Effector memory CD8-positive, alpha-beta T cell (primary cell): ENCODE measurements around the gene USHBP1.

Experiments used
- ATAC-seq: fragments of 150-1000 bp; cut with Tn5 transposase; replicated peaks from 2 replicates; pipeline ENCODE4 v1.10.0; 2021; ENCODE audit warnings: mild to moderate bottlenecking, moderate library complexity
- DNase-seq, 3 experiments: peaks; one replicate each; pipeline ENCODE4 v3.0.0; 2021
- H3K27ac Mint-ChIP-seq, 2 donors: one replicate each; pipeline ENCODE4 v1.8.0; 2022; ENCODE audit warnings: mild to moderate bottlenecking in 2 of 2, mixed read lengths in 2 of 2, moderate library complexity in 2 of 2
- H3K27me3 Mint-ChIP-seq, 2 donors: one replicate each; pipeline ENCODE4 v1.8.0; 2022; ENCODE audit warnings: mixed read lengths in 2 of 2
- H3K36me3 Mint-ChIP-seq: one replicate; pipeline ENCODE4 v1.8.0; 2022; ENCODE audit warnings: mild to moderate bottlenecking, moderate library complexity, mixed read lengths; ENCODE audit not compliant: insufficient read depth
- H3K4me1 Mint-ChIP-seq, 2 donors: one replicate each; pipeline ENCODE4 v1.8.0; 2022; ENCODE audit warnings: low read depth in 2 of 2, mixed read lengths in 2 of 2
- H3K4me3 Mint-ChIP-seq, 2 donors: one replicate each; pipeline ENCODE4 v1.8.0; 2022; ENCODE audit warnings: mild to moderate bottlenecking in 2 of 2, mixed read lengths in 2 of 2, moderate library complexity in 2 of 2
- H3K9me3 Mint-ChIP-seq, 2 donors: one replicate each; pipeline ENCODE4 v1.8.0; 2022; ENCODE audit warnings: mixed read lengths in 2 of 2
- total RNA-seq, 9 experiments: gene quantifications; one replicate each; lab custom pipeline; 2026; lab: John Stamatoyannopoulos, UW

The USHBP1 gene, protein sequence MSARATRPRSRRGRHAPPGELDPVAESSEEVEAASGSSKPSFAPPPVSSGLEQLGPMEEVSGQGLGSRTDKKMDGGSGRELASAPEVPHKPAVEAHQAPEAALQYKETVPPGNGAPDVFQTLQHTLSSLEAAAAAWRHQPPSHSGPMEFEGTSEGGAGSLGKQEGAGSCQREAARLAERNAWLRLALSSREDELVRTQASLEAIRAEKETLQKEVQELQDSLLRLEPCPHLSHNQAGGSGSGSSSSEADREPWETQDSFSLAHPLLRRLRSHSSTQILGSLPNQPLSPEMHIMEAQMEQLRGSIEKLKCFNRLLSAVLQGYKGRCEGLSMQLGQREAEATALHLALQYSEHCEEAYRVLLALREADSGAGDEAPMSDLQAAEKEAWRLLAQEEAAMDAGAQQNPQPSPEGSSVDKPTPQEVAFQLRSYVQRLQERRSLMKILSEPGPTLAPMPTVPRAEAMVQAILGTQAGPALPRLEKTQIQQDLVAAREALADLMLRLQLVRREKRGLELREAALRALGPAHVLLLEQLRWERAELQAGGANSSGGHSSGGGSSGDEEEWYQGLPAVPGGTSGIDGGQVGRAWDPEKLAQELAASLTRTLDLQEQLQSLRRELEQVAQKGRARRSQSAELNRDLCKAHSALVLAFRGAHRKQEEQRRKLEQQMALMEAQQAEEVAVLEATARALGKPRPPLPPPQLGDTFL
- total RNA-seq, result 0 to 0.12 (median 0) reads per million in 9 experiments

DNA sequence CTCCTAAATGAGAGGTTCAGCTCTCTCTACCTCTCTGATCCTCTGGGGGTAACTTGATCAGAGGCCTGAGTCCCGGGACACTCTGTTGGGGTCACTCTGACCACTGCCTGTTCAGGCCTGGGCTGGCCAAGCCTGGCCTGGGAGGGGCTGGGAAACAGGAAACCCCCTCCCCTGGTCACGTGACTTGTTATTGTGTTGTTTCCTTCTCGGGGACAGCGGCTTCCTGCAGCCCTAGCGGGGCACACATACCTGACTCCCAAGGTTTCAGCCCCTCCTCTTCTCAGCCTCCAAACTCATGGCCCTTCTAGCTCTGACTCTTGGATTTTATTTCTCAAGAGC, at the start of gene USHBP1:
USHBP1 (minus strand) TSS at position 105 of the 339 bp plus-strand sequence. CDS start 446 bp downstream, outside the sequence.
- Mint-ChIP-seq H3K9me3 (no peaks in the 10 kb centered on the region), H3K4me3 (peak within 1 kb of the TSS in 1 of 2 donors; percentile 34), H3K27me3 (no peaks in the 10 kb centered on the region), H3K4me1 (peaks cover 17 to 19% of the 10 kb centered on the region in 2 donors), H3K27ac (no peak within 1 kb of the TSS), H3K36me3 (peaks cover 16% of the 10 kb centered on the region)
- no peak for ATAC-seq
- DNase-seq, result no peak

DNA sequence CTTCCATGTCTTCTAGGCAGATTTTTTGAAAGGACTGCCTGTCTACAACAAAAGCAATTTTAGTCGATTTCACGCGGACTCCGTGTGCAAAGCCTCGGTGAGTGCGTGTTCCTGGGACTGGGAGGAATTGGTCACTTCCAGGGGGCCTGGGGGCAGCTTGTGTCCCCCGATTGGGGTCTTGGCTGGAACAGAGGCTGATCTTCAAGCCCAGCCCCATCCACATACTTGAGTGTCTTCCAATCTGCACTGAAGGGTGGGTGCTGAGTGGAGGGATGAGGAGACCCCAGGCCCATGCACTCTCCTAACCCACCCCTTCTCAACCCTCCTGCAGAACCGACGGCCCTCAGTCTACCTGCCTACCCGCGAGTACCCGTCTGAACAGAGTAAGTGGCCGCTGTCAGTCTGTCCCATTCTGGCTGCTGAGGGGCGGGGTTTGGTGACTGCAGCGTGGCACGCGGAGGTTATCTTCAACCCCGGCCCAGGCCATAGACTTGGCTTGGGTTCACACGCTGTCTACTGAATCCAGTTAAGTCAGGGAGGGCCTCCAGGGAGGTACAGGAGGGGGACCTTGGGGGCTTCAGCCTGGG, 49.6 kb upstream of the USHBP1 start:
- H3K27ac Mint-ChIP-seq, result no peak overlapping the region
- no peak for ATAC-seq
- DNase-seq, result no peak
- H3K9me3 Mint-ChIP-seq, result no peaks in the 10 kb centered on the region
- H3K4me3 Mint-ChIP-seq, result no peak overlapping the region
- H3K4me1 Mint-ChIP-seq, result peaks cover 23 to 24% of the 10 kb centered on the region in 2 donors
- H3K27me3 Mint-ChIP-seq, result no peaks in the 10 kb centered on the region
- peaks cover 48% of the 10 kb centered on the region for H3K36me3 Mint-ChIP-seq

DNA sequence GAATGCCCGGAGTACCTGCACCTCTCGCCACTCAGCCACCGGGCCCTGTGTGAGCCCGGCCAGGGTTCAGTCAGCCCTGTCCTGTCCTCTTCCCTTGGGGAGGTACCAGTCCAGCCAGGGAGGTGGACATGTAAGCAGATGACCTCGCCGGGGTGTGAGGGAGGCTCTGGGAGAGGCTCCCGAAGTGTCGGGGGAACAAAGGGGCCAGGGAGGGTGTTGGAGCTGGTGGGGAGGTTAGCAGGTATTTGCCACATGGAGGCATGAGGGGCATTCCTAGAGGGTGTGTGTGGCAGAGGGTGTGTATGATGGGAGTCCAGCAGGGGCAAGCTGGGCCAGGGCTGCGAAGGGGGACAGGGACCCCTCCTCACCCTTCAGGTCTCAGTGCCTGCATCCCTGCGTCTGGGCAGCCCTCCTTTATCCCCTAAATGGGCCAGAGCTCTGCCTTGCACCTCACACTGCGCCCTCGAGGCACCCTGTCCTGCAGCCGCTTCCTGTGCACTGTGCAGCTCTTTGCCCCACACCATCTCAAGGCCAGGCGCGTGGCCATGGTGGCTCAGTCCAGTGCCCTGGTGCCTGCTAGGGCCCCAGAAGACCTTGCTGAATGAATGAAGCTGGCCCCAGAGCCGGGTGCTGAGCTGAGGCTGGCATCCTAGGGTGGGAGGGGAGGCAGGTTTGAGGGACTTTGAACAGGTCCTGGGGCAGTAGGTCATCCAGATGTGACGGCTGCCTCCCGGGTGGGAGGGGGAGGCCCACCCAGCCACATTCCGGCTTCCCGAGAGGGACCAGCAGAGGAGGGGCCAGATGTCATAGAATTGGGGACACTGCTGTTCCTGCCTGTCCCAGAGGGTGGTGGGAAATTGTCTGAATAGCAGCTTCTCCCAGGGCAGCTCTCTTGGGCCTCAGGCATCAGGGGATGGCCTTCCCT, 47.9 kb upstream of the USHBP1 start:
- Mint-ChIP-seq H3K27me3 (no peaks in the 10 kb centered on the region), H3K4me3 (no peak overlapping the region), H3K36me3 (peaks cover 46% of the 10 kb centered on the region), H3K4me1 (peaks cover 31 to 32% of the 10 kb centered on the region in 2 donors), H3K9me3 (no peaks in the 10 kb centered on the region), H3K27ac (peak overlapping the region in 1 of 2 donors; percentile 53)
- ATAC-seq (no peak), DNase-seq (no peak)

DNA sequence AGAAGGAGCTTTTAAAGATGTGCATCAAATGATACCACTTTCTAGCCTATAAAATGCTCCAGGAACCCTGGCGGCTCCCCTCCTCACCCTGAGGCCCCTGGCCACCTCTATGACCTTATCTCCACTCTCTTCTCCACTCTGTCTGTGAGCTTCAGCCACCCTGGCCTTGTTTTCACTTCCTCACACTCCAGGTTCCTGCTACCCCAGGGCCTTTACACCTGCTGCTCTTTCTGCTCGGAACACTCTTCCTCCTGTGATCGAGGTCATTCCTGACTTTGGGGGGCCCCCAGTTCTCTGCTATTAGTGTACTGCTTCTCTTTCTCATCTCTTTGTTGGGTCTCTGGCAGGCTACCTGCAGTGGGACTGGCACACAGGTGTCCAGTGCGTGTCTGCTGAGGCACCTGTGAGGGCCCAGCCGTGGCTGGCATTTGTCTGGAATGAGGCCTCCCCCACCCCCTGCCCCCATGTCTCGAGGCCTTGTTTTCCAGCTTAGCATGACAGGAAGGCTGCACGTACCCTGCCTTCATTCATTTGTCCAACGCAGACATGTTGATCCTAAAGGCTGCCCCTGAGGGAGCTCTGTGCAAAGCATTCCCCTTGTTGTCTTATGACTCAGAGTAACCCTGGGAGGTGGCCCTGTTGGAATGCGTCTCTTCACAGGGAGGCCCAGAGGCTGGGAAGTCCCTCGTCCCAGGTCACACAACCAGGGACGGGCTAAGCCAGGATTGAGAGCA, 47.1 kb upstream of the USHBP1 start:
- H3K27ac Mint-ChIP-seq, result peak overlapping the region; percentile 35 to 53
- H3K27me3 Mint-ChIP-seq, result no peaks in the 10 kb centered on the region
- ATAC-seq (no peak), DNase-seq (no peak)
- H3K9me3 Mint-ChIP-seq, result no peaks in the 10 kb centered on the region
- H3K36me3 Mint-ChIP-seq, result peaks cover 41% of the 10 kb centered on the region
- H3K4me1 Mint-ChIP-seq, result peaks cover 31% of the 10 kb centered on the region in 2 donors
- H3K4me3 Mint-ChIP-seq, result peak overlapping the region; percentile 56 to 91

DNA sequence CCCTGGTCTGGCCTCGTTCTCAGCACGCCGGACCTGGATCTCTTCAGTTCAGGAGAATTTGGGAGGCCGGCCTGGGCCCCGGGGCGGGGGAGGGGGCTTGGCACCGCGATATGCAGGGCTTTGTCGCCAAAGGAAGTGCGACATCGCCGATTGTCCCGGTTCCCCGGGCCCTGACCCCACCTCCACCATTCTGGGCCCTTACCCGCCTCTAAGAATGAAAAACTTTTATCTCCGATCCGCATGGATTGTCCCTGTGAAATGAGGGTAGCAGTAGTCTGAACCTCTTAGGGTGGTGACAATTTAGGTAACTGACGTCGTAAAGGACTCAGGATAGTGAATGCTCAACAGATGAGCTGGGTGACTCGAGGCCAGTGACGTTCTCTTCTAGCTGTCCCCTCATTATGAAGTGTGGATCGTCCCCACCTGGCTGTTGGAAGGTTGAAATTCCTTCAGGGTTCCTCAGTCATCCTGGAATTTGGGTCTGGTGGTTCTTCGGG, 45.5 kb upstream of the USHBP1 start:
- Mint-ChIP-seq H3K27me3 (no peaks in the 10 kb centered on the region), H3K27ac (peak overlapping the region; percentile 93 to 95), H3K36me3 (peaks cover 40% of the 10 kb centered on the region), H3K4me3 (peak overlapping the region; percentile 91 to 95), H3K4me1 (peaks cover 33 to 34% of the 10 kb centered on the region in 2 donors), H3K9me3 (no peaks in the 10 kb centered on the region)
- ATAC-seq (no peak), DNase-seq (no peak)

DNA sequence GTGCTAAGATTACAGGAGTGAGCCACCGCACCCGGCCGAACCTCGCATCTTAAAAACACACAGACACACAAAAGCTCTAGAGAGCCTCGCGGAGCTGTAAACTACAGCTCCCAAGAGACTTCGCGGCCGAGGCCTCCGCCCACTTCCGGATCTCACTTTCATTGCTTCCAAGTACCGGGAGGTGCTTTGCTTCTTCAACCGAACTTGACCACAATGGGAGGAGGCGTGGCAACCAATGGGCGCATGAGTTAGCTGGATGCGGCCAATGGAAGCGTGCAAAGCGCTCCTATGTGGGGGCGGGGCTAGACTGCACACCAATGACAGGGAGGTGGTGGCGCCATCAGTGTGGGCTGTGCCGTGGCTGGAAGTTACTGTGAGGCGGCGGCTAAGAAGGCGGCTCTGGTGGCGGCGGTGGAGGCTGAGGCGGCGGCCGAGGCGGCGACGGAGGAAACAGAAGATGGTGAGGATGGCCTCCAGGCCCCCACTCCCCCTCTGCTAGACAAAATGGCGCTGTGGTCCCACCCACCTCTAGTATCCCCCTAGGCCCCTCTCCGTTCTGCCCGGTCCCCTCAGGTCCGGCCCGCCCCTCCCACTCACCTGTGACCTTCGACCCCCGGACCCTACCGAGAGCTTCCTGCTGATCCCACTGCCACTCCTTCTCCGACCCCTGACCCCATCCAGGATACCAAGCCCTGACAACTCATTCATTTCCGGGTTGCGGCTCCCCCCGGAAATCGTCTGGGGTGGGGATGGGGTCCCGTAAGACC, 44.8 kb upstream of the USHBP1 start, which contains the start of gene DDA1:
DDA1 (plus strand) TSS at position 366 of the 767 bp plus-strand sequence; CDS start at position 458, 92 bp downstream.
- peak; percentile 80 for ATAC-seq
- Mint-ChIP-seq H3K27ac (peak within 1 kb of the TSS; percentile 93 to 95), H3K27me3 (no peaks in the 10 kb centered on the region), H3K4me1 (peaks cover 37 to 40% of the 10 kb centered on the region in 2 donors), H3K9me3 (no peaks in the 10 kb centered on the region), H3K36me3 (peaks cover 39% of the 10 kb centered on the region), H3K4me3 (peak within 1 kb of the TSS; percentile 91 to 95)
- DNase-seq, result peak; percentile 96 to 99 (median 97)

DNA sequence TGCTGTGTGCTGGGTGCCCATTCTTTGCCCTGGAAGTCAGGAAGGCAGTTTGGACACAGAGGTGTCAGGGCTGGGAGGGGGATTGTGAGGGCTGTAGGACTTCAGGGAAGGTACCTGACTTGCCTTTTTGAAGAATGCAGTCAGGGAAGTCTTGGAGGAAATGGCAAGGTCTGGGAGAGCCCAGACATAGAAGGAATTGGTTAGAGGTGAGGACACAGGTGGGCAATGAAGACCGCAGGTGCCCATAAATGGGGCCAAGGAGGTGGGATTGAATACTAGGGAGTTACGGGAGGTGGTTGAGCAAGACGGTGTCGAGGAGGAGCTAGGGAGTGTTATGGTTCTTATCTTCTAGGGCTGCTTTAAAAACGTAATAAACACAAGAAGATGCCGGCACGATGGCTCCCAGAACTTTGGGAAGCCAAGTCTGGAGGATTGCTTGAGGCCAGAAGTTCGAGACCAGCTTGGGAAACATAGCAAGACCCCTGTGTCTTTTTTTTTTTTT, 43.4 kb upstream of the USHBP1 start:
- H3K9me3 Mint-ChIP-seq, result no peaks in the 10 kb centered on the region
- H3K27ac Mint-ChIP-seq, result peak overlapping the region in 1 of 2 donors; percentile 56
- no peaks in the 10 kb centered on the region for H3K27me3 Mint-ChIP-seq
- peaks cover 43 to 46% of the 10 kb centered on the region in 2 donors for H3K4me1 Mint-ChIP-seq
- peaks cover 27% of the 10 kb centered on the region for H3K36me3 Mint-ChIP-seq
- H3K4me3 Mint-ChIP-seq, result peak overlapping the region; percentile 65 to 86
- ATAC-seq (no peak), DNase-seq (no peak)

DNA sequence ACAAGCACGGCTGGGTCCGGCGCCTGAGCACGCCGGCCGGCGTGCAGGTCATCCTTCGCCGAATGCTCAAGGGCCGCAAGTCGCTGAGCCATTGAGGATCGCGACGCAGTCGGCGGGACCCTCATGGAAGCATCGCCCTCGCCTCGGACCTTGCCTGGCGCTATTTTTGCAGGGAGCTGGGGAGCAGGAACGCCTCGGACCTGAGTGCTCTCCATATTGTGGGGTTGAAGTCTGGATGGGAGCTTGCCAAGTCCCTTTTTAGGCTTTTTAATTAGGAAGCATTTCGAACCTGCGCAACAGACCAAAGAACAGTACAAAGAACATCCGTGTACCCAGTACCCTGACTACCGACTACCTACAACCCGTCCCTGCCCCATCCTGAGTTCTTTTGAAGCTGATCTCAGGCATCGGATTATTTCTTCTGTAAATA, 41.8 kb upstream of the USHBP1 start:
- Mint-ChIP-seq H3K9me3 (no peaks in the 10 kb centered on the region), H3K27ac (peak overlapping the region in 1 of 2 donors; percentile 70), H3K4me1 (peaks cover 40 to 44% of the 10 kb centered on the region in 2 donors)

DNA sequence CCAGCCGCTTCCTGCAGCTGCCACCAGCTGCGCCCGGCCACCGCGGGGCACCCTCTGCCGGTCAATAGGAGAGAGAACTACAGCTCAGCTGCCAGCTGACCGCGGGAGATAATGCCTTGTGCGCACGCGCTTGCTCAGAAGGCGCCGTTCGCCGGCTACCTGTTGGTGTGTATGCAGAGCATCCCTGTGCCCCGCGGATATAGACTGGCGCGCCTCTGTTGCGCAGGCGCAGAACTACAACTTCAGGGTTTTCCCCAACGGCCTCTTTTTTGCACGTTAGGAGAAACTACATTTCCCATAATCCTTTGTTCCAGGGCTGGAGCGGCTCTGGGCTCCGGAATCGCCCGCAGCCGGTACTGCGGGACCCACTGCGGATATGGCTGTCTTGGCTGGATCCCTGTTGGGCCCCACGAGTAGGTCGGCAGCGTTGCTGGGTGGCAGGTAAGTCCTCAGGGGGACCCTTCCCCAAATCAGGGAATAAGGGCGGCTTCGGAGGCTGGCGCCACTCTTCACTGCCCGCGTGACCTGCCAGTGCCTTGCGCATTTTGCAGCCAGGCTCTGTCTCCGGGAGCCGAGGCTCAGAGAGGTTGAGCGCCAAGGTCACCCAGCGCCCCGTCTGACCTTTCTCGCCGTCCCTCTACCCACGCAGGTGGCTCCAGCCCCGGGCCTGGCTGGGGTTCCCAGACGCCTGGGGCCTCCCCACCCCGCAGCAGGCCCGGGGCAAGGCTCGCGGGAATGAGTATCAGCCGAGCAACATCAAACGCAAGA, 41.2 kb upstream of the USHBP1 start, which contains the start of gene MRPL34:
MRPL34 (plus strand) TSS at position 356 of the 768 bp plus-strand sequence; CDS start at position 377, 21 bp downstream.
- no peaks in the 10 kb centered on the region for H3K9me3 Mint-ChIP-seq
- no peaks in the 10 kb centered on the region for H3K27me3 Mint-ChIP-seq
- H3K4me1 Mint-ChIP-seq, result peaks cover 36 to 41% of the 10 kb centered on the region in 2 donors
- H3K27ac Mint-ChIP-seq, result peak within 1 kb of the TSS in 1 of 2 donors; percentile 70
- peaks cover 23% of the 10 kb centered on the region for H3K36me3 Mint-ChIP-seq
- H3K4me3 Mint-ChIP-seq, result peak within 1 kb of the TSS; percentile 84 to 86
- ATAC-seq, result peak; percentile 61
- DNase-seq, result peak; percentile 88 to 92 (median 91)

More for the DNA sequence above, 41.8 kb upstream of the USHBP1 start:
- Mint-ChIP-seq H3K4me3 (peak overlapping the region; percentile 84 to 86), H3K36me3 (peaks cover 25% of the 10 kb centered on the region), H3K27me3 (no peaks in the 10 kb centered on the region)
- DNase-seq, result no peak
- ATAC-seq, result no peak

DNA sequence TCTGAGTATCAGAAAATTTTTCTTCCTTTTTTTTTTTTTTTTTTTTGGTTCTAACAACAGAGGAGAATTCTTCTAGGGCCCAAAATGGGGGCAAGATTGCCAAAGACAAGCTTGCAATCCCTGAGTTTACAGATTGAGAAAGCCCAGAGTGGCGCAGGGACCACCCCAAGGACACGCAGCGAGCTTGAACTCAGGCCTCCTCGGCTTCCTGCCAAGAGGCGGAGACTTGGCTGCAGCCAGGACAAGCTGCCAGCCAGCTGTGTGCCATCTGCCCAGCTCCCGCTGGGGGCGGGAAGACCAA, 40.6 kb upstream of the USHBP1 start:
- H3K9me3 Mint-ChIP-seq, result no peaks in the 10 kb centered on the region
- peaks cover 32 to 36% of the 10 kb centered on the region in 2 donors for H3K4me1 Mint-ChIP-seq
- DNase-seq (no peak), ATAC-seq (no peak)
- peak overlapping the region in 1 of 2 donors; percentile 70 for H3K27ac Mint-ChIP-seq
- no peaks in the 10 kb centered on the region for H3K27me3 Mint-ChIP-seq
- H3K36me3 Mint-ChIP-seq, result peaks cover 23% of the 10 kb centered on the region
- H3K4me3 Mint-ChIP-seq, result peak overlapping the region; percentile 84 to 86
